GM21381 (cell line): ENCODE data around the gene CYP1B1.
"Not testable (repeated sequence)": the region's sequence is repeated elsewhere in the genome, so short reads cannot be mapped to it uniquely, and the experiment has no call there.

ENCODE experiments used
- ATAC-seq: cut with Tn5 transposase; IDR thresholded peaks from one replicate; pipeline ENCODE4 v1.9.1; 2021; ENCODE audit warnings: mild to moderate bottlenecking, moderate library complexity; ENCODE audit not compliant: unreplicated experiment

The CYP1B1 gene

DNA sequence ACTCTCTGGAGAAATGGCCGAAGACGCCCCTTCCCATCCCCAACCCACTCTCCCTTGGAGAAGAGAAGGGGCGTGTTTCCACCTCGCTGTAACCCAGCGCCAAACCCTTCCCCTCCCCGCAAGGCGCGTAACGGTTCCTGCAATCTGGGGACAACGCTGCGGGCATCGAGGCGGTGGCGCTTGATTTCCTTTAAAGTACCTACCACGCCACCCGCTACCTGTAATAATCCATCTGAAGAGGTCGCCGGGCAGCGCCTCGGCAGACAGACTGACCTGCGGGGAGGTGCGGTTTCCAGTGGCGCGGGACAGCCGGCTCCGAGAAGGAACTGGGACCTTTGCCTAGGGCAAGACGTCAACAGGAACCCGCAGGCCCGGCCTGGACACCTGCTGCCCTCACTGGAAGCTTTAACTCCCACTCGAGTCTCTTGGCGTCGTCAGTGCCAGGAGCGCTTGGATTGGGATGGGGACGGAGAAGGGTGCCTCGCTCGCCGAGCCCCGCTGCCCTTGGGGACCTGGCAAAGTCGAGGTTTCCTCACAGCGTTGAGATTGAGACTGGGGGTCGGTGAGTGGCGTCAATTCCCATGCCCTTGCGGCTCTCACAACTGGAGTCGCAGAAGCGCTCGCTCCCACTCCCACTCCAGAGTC is at the start of gene CYP1B1:
CYP1B1 (minus strand) TSS at position 645 of the 645 bp plus-strand sequence. CDS start 763 bp downstream, outside the sequence.
- ATAC-seq = no peak

DNA sequence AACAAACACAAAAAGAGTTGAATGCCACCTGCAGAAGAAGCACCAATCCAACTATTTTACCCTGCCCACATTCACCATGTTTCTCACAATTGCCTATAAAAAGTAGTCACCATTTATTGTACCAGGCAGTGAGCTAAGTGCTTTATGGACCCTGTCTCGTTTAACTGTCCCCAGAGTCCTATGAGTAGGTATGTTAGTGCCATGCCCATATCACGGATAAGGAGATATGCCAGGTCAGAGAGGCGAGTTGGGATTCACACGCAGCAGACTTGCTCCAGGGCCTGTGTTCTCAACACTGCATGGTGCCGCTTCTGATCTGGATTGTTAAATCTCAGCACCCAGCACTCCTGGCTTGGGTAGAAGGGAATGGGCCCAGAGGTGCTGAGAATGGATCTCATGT is 49.1 kb upstream of the CYP1B1 start:
- ATAC-seq = no peak

- ATAC-seq = no peak
These were observed 48.0 kb upstream of the CYP1B1 start for GRCh38 chr2:38123911-38124310.

- no peak for ATAC-seq
These were observed 46.4 kb upstream of the CYP1B1 start for GRCh38 chr2:38122344-38122743.

- ATAC-seq = no peak
These were observed 45.5 kb upstream of the CYP1B1 start for GRCh38 chr2:38121481-38121880.

DNA sequence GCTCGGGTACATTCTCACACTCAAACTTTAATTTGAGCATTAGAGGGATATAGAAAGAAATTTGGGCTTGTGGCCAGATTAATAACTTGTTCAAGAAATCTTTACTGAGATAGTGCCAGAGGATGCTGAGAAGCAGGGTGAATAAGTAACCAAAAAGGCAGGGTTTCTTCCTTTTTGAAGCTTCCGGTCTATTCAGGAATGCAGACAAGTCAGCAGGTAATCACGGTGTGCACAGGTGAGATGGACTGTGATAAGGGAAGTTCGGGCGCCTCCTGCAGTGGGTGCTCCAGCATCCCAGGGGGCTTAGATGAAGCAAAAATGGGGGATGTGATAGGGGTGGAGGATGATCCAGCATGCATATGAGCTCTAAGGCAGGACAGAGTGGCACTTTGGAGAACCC is 44.9 kb upstream of the CYP1B1 start:
- ATAC-seq = no peak

DNA sequence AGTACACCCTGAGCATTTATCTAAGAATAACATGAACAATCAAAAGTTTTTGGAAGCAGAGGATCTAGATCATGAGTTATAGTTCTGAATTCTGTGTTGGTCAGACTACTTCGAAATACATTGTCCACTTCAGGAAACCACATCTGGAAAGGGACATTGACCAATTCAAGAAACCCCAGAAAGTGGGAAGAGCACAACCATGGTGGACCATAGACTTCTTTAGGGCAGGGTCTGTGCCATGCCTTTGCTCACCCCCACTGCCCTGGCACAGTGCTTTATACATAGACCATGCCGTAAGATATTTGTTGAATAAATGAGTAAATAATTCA is 44.3 kb upstream of the CYP1B1 start:
- no peak for ATAC-seq

DNA sequence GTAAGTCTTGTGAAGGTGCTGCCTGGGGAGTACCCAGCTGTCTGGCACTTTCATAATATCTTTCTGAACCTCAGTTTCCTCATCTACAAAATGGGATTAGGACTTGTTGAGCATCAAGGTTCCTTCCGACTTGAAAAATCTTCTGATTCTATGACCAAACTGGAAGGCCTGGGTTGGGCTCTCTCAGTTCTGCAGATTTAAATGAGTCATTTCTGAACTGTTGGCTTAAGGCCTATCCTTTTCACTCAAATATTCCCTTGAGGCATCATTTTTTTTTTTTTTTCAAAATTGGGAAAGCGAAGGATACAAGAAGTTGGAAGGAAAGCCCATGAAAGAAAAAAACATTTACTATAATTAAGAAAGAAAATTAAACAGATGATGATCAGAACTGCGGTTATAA is 40.8 kb upstream of the CYP1B1 start:
- no peak for ATAC-seq

GRCh38 chr2:38115216-38116032 is 39.5 kb upstream of the CYP1B1 start:
- ATAC-seq = no peak

DNA sequence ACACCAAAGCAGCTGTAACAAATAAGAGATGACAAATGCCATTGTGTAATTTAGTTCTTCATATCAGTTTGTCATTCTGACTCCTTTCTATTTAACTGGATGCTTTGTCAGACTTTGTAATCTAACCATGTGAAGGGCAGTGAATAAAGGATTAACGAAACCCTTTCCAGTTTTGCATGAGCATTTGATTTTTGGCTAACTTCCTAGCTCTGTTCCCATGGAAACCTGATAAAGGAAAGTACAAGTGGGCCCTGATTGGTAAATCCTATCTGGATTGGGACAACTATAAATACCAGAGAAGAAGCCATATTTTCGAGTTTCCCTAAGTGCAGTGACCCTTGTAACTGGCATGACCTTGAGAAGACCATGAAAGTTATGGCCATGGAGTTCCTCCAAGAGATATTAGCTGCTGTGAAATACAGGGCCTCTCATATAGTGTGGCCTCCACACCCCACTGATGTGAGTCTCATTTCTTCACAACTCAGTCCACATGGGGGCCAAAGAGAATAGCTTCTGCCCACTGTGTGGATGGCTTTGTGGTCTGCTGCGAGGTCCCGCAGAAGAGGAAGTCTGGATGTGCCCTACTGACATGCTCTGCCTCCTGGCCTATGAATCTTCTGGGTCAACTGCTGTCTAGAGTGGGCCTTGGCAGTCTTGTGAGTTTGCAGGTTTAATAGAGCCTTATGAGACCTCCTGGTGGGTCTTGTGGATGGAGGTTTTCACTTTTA is 38.2 kb upstream of the CYP1B1 start:
- ATAC-seq = no peak

- ATAC-seq = no peak
These were observed 37.1 kb upstream of the CYP1B1 start for GRCh38 chr2:38113051-38113450.

GRCh38 chr2:38111350-38111749 is 35.4 kb upstream of the CYP1B1 start:
- ATAC-seq = not testable (repeated sequence)

GRCh38 chr2:38109732-38110181 is 33.8 kb upstream of the CYP1B1 start:
- no peak for ATAC-seq

DNA sequence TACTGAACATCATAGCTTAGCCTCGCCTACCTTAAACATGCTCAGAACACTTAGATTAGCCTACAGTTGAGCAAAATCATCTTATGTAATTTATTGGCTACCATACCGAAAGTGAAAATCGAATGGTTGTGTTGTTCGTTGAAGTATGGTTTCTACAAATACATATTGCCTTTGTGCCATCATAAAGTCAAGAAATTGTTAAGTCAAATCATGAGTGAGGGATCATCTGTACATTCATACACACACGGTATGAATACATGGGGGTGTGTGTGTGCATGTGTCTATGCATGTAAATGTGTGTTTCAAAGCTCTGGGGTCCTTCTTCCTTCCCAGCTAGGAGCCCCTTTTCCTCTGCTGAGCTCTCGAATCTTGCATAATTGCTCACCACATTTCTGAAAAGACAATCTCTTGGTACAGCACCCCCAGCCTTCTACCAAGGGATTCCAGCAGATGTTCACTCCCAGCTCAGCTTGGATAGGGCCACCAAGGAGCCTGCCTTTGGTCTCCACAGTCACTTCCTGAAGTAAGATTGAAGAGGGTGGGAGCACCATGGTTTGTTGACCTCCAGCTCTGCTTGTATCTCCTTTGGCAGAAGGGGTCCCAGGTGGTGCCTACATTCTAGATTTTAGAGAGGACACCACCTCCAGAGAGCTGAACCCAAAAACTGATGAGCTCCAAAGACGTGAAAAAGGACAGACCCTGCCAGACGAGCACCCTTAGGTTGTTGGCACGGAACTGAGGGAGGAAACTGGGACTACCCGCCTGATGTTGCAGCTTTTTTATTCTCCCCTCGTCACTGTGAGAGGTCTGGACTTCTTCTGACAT is 33.2 kb upstream of the CYP1B1 start:
- no peak for ATAC-seq

DNA sequence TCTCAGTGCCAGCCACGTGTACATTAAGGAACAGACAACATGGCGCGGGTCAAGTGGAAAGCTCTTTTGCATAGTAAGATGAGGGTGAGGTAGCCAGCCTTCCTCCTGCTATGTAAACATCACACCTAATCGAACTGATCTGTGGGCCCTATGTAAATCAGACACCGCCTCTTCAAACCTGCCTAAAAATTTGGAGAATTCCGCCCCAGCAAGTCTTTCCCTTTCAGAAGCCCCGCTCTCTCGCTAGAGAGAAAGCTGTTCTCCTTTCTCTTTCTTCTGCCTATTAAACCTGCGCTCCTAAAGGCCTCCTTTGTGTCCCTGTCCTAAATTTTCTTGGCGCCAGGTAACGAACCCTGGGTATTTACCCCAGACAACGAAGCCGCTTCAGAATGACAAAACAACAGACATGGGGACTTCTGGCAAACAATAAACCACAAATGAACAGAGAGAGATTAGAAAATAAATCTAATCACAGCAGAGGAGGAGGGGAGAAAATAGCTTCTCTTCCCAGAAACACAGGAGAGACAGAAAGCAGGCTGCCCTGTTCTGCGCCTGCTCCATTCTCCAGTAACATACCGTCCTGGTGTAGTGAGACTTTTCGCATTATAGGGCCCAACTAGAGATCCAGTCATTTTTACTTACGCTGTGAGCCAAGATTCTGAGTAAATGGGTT is 31.9 kb upstream of the CYP1B1 start:
- ATAC-seq = no peak

GRCh38 chr2:38106405-38107094 is 30.6 kb upstream of the CYP1B1 start:
- no peak for ATAC-seq

GRCh38 chr2:38105922-38106321 is 30.0 kb upstream of the CYP1B1 start:
- ATAC-seq = no peak

DNA sequence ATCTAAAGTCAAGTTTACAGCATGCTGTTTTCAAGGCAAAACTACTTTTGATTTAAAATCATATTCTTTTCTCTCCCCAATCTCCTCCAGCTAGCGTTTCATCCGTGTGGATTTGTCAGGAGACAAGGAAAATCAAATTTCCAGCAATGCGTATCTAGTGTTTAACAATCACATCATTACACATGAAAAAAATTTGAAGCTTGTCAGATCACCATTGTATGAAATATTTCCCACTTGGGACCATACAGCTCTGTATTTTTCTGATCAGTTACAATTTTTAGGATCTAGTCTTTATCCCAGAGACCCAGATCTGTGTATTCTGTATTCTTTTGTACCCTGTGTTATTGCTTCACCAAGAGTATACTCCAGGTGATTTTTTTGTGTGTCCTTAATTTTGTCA is 28.6 kb upstream of the CYP1B1 start:
- no peak for ATAC-seq

DNA sequence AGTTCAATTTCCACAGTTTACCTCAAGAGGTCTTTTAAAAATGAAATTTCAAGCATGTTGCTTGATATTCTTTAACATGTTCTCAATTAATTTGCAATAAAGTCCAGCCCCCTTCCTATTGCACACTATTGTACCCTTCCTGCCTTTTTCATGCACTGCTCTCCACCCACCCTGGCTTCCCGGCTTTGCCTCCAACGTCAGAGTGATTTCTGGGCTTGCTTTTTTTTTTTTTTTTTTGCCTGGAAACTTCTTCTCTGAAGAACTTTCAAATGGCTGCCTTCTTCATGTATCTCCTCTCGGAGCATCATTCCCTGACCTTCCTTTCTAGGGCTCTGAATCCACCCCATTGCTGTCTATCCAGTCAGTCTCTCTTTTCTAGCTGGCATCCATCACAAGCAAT is 24.4 kb upstream of the CYP1B1 start:
- ATAC-seq = no peak
